Fibroblast of villous mesenchyme (primary cell): ENCODE measurements around the gene EMD. TPM values are rescaled to one million over a fixed set of nuclear protein-coding genes. Genes with fewer than 3 reads are reported as not detected.
A peak's percentile ranks its signal among the peaks of the same experiment; 100 is the strongest.

ENCODE experiments used
- DNase-seq: peaks from one replicate; pipeline ENCODE4 v3.0.0-alpha.2; 2010; ENCODE audit warnings: low read depth
- H3K4me3 ChIP-seq: 2 replicates; pipeline ENCODE4 v1.5.1; 2011; ENCODE audit warnings: low read depth, mild to moderate bottlenecking, low read length
- CTCF ChIP-seq: IDR thresholded peaks from 2 replicates; pipeline ENCODE4 v1.5.1; 2012; ENCODE audit warnings: low read depth, mild to moderate bottlenecking, low read length; ENCODE audit not compliant: insufficient read depth
- total RNA-seq: library from RNA; depleted of rRNA; stranded (reverse); fragments of >200 nt; gene quantifications from 2 replicates; pipeline ENCODE4 v1.2.3, GENCODE V29; 2012

Gene EMD
- total RNA-seq, 1 donor: 34.5 TPM

- no peak for TF ChIP-seq CTCF
- no peak overlapping the region for H3K4me3 ChIP-seq
- no peak for DNase-seq
Observed at GRCh38 chrX:154403192-154403591, 24.1 kb downstream of the EMD start.

GRCh38 chrX:154403858-154404257 is 24.8 kb downstream of the EMD start:
- TF ChIP-seq CTCF: no peak
- no peak for DNase-seq
- no peak overlapping the region for H3K4me3 ChIP-seq

- H3K4me3 ChIP-seq: no peak overlapping the region
- DNase-seq: no peak
- no peak for TF ChIP-seq CTCF
Observed at GRCh38 chrX:154404625-154405192, 25.6 kb downstream of the EMD start.

- peak overlapping the region; percentile 62 for H3K4me3 ChIP-seq
- no peak for DNase-seq
- no peak for TF ChIP-seq CTCF
Observed at GRCh38 chrX:154408659-154409221, 29.6 kb downstream of the EMD start.

- H3K4me3 ChIP-seq: peak within 1 kb of the TSS; percentile 62
- TF ChIP-seq CTCF: no peak
- peak; percentile 90 for DNase-seq
Observed at GRCh38 chrX:154409222-154409871, 30.3 kb downstream of the EMD start, which contains the start of gene DNASE1L1. TSS of gene DNASE1L1 (minus strand) at chrX:154409254. CDS start at chrX:154405568, 3,686 bp downstream.

- H3K4me3 ChIP-seq: peak overlapping the region; percentile 65
- no peak for DNase-seq
- TF ChIP-seq CTCF: no peak
Observed at GRCh38 chrX:154411981-154412340, 32.9 kb downstream of the EMD start.
